ENCODE measurements around the gene EEF1AKMT4.

Gene EEF1AKMT4

DNA sequence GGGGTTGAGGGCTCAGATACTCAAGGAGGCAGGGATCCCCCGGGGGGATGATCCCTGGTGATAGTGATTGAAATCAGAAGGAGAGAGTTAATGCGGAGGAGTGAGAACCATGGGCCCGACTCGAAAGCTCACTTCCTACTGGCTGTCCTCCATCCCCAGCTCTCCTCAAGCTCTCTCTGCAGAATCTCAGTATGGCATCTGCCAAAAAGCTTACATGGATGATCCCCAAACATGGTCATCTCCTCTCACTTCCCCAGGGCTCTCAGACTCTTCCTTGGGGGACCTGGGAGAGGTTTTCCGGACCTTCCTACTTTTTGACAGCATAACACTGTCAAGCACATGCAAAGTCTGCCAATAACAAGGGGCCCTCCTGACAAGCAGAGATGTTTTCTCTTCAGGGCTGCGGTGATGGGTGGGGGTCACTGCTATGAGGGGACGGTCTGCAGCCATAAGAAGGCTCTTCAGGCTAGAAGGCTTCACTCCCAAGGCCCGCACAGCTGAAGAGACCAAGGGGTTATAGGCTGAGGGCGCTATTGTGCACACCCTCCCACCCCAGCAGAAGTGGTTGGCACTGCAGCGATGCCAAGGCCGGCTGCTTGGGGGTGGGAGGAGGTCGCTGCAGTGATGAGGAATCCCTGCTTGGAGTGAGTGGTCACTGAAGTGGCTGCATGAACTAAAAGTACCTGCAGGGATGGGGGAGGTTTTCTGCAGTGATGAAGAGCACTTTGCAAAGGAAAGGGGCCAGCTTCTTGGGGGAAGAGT is 20.9 kb upstream of the EEF1AKMT4 start:
- peaks cover 10% of the 10 kb centered on the region for H3K4me1 ChIP-seq (ENCODE audit: control insufficient read depth, insufficient read depth, low read length)
- peak overlapping the region; percentile 46 for H3K4me3 ChIP-seq (ENCODE audit: insufficient read depth, low read depth, low read length)
- WGBS, 2 experiments: 48 to 49% methylated on average over 12 of the region's 12 CpGs
- peaks cover 63% of the 10 kb centered on the region for H3K27me3 ChIP-seq (ENCODE audit: control insufficient read depth, insufficient read depth, low read length, poor library complexity, severe bottlenecking)
- no peaks in the 10 kb centered on the region for H3K9me3 ChIP-seq (ENCODE audit: control insufficient read depth, low read length)
- no peak overlapping the region for H3K27ac ChIP-seq (ENCODE audit: insufficient read depth, low read depth, low read length, poor library complexity, severe bottlenecking)
- H3K36me3 ChIP-seq (ENCODE audit: control insufficient read depth, insufficient read depth, low read length): no peaks in the 10 kb centered on the region

GRCh38 chr3:184229394-184230080 is 19.9 kb upstream of the EEF1AKMT4 start, which contains the start of gene VWA5B2:
Gene VWA5B2, plus strand, starts transcription at chr3:184229585. Its CDS starts 944 bp downstream, at chr3:184230529.
- 2% methylated on average over 66 of the region's 66 CpGs for WGBS, 2 experiments
- Histone ChIP-seq H3K27me3 (ENCODE audit: control insufficient read depth, insufficient read depth, low read length, poor library complexity, severe bottlenecking) (peaks cover 73% of the 10 kb centered on the region), H3K4me1 (ENCODE audit: control insufficient read depth, insufficient read depth, low read length) (peaks cover 10% of the 10 kb centered on the region), H3K36me3 (ENCODE audit: control insufficient read depth, insufficient read depth, low read length) (no peaks in the 10 kb centered on the region), H3K27ac (ENCODE audit: insufficient read depth, low read depth, low read length, poor library complexity, severe bottlenecking) (no peak within 1 kb of the TSS), H3K4me3 (ENCODE audit: insufficient read depth, low read depth, low read length) (peak within 1 kb of the TSS; percentile 46), H3K9me3 (ENCODE audit: control insufficient read depth, low read length) (no peaks in the 10 kb centered on the region)

DNA sequence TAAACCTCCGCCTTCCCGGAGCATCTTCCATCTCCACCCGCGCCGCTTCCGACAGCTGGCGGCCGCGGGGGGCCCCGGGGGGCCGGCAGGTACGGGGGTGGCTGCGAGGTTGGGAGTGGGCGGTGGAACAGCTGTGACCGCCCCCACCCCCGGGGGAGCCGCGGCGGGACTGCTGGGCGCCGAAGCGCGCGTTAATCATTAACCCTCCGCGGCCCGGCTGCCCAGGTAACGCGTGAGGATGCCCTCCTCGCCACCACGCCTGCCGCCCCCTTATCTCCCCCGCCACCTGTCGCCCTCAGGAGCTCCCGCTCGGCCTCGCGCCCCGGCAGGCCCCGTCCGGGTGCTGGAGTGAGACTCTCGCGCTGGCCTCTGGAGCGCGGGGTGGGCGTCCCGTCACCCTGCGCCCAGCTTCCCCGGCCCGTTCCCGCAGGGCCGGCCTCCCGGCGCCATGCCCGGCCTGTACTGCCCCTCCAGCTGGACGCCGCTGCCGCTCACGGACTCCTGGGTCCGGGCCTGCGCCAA is 19.3 kb upstream of the EEF1AKMT4 start:
- H3K9me3 ChIP-seq (ENCODE audit: control insufficient read depth, low read length): no peaks in the 10 kb centered on the region
- H3K27ac ChIP-seq (ENCODE audit: insufficient read depth, low read depth, low read length, poor library complexity, severe bottlenecking): no peak overlapping the region
- WGBS, 2 experiments: 2 to 3% methylated on average over 61 of the region's 61 CpGs
- H3K4me1 ChIP-seq (ENCODE audit: control insufficient read depth, insufficient read depth, low read length): peaks cover 10% of the 10 kb centered on the region
- no peaks in the 10 kb centered on the region for H3K36me3 ChIP-seq (ENCODE audit: control insufficient read depth, insufficient read depth, low read length)
- peak overlapping the region; percentile 46 for H3K4me3 ChIP-seq (ENCODE audit: insufficient read depth, low read depth, low read length)
- H3K27me3 ChIP-seq (ENCODE audit: control insufficient read depth, insufficient read depth, low read length, poor library complexity, severe bottlenecking): peaks cover 78% of the 10 kb centered on the region

GRCh38 chr3:184230603-184231528 is 18.6 kb upstream of the EEF1AKMT4 start:
- Histone ChIP-seq H3K9me3 (ENCODE audit: control insufficient read depth, low read length) (no peaks in the 10 kb centered on the region), H3K36me3 (ENCODE audit: control insufficient read depth, insufficient read depth, low read length) (no peaks in the 10 kb centered on the region), H3K27ac (ENCODE audit: insufficient read depth, low read depth, low read length, poor library complexity, severe bottlenecking) (no peak overlapping the region), H3K27me3 (ENCODE audit: control insufficient read depth, insufficient read depth, low read length, poor library complexity, severe bottlenecking) (peaks cover 80% of the 10 kb centered on the region), H3K4me1 (ENCODE audit: control insufficient read depth, insufficient read depth, low read length) (peaks cover 10% of the 10 kb centered on the region), H3K4me3 (ENCODE audit: insufficient read depth, low read depth, low read length) (peak overlapping the region; percentile 46)
- WGBS, 2 experiments: 9% methylated on average over 79 of the region's 79 CpGs

DNA sequence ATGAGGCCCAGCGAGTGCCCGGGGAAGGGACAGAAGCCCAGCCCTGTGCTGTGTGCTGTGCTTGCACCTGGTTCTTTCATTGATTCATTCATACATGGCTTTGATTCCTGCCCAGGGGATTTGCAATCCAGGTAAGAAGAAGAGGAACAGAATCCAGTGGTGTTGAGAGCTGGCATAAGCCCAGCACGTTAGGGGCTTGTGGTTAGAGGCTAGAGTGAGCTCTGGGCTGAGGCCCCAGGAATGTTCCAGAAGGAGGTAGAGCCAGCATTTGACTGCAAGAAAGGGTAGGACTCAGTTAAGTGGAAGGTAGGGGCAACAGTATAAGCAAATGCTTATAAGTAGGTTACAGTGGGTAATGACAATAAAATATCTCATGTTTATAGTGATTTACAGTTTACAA is 17.8 kb upstream of the EEF1AKMT4 start:
- Histone ChIP-seq H3K27ac (ENCODE audit: insufficient read depth, low read depth, low read length, poor library complexity, severe bottlenecking) (no peak overlapping the region), H3K27me3 (ENCODE audit: control insufficient read depth, insufficient read depth, low read length, poor library complexity, severe bottlenecking) (peaks cover 80% of the 10 kb centered on the region), H3K36me3 (ENCODE audit: control insufficient read depth, insufficient read depth, low read length) (no peaks in the 10 kb centered on the region), H3K9me3 (ENCODE audit: control insufficient read depth, low read length) (no peaks in the 10 kb centered on the region), H3K4me1 (ENCODE audit: control insufficient read depth, insufficient read depth, low read length) (peaks cover 10% of the 10 kb centered on the region), H3K4me3 (ENCODE audit: insufficient read depth, low read depth, low read length) (no peak overlapping the region)
- WGBS, 2 experiments: 63 to 71% methylated on average over 3 of the region's 3 CpGs

- Histone ChIP-seq H3K27ac (ENCODE audit: insufficient read depth, low read depth, low read length, poor library complexity, severe bottlenecking) (no peak overlapping the region), H3K4me1 (ENCODE audit: control insufficient read depth, insufficient read depth, low read length) (peaks cover 10% of the 10 kb centered on the region), H3K9me3 (ENCODE audit: control insufficient read depth, low read length) (no peaks in the 10 kb centered on the region), H3K36me3 (ENCODE audit: control insufficient read depth, insufficient read depth, low read length) (no peaks in the 10 kb centered on the region), H3K4me3 (ENCODE audit: insufficient read depth, low read depth, low read length) (no peak overlapping the region), H3K27me3 (ENCODE audit: control insufficient read depth, insufficient read depth, low read length, poor library complexity, severe bottlenecking) (peaks cover 70% of the 10 kb centered on the region)
- WGBS, 2 experiments: 86 to 91% methylated on average over 23 of the region's 23 CpGs
Measured at GRCh38 chr3:184233127-184233843, 16.2 kb upstream of the EEF1AKMT4 start.

GRCh38 chr3:184234224-184234623 is 15.2 kb upstream of the EEF1AKMT4 start:
- Histone ChIP-seq H3K36me3 (ENCODE audit: control insufficient read depth, insufficient read depth, low read length) (no peaks in the 10 kb centered on the region), H3K27me3 (ENCODE audit: control insufficient read depth, insufficient read depth, low read length, poor library complexity, severe bottlenecking) (peaks cover 60% of the 10 kb centered on the region), H3K4me3 (ENCODE audit: insufficient read depth, low read depth, low read length) (no peak overlapping the region), H3K27ac (ENCODE audit: insufficient read depth, low read depth, low read length, poor library complexity, severe bottlenecking) (no peak overlapping the region), H3K9me3 (ENCODE audit: control insufficient read depth, low read length) (no peaks in the 10 kb centered on the region), H3K4me1 (ENCODE audit: control insufficient read depth, insufficient read depth, low read length) (peaks cover 7% of the 10 kb centered on the region)
- WGBS, 2 experiments: 58 to 65% methylated on average over 4 of the region's 4 CpGs

DNA sequence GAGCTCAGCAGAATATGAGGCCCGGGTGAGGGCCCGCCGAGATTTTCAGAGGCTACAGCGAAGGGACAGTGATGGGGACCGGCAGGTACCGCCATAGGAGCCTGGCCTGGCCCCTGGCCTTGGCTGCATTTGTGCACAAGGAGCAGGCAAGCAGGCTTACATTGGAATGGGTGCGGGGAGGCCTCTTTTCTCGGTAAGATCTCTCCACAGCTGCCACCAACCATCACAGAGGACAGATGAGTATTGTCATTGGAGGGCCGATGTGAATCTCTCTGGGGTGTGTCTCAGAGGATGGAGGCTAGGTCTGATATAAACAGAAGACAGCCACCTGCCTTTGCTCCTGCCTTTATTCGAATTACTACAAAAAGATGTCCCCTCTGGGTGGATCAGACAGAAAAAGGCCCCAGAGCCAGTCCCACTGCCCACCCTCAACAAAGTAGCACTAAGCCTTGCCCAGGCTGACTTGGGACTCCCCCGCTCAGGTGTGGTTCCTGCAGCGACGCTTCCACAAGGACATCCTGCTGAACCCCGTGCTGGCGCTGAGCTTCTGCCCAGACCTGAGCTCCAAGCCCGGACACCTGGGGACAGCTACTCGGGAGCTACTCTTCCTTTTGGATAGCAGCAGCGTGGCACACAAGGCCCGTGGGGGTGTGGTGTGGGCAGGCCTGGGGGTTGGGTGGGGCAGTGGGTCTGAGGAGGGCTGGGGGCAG is 14.6 kb upstream of the EEF1AKMT4 start:
- no peak overlapping the region for H3K27ac ChIP-seq (ENCODE audit: insufficient read depth, low read depth, low read length, poor library complexity, severe bottlenecking)
- peaks cover 3% of the 10 kb centered on the region for H3K4me1 ChIP-seq (ENCODE audit: control insufficient read depth, insufficient read depth, low read length)
- peaks cover 54% of the 10 kb centered on the region for H3K27me3 ChIP-seq (ENCODE audit: control insufficient read depth, insufficient read depth, low read length, poor library complexity, severe bottlenecking)
- H3K36me3 ChIP-seq (ENCODE audit: control insufficient read depth, insufficient read depth, low read length): no peaks in the 10 kb centered on the region
- 90 to 91% methylated on average over 19 of the region's 19 CpGs for WGBS, 2 experiments
- no peaks in the 10 kb centered on the region for H3K9me3 ChIP-seq (ENCODE audit: control insufficient read depth, low read length)
- H3K4me3 ChIP-seq (ENCODE audit: insufficient read depth, low read depth, low read length): no peak overlapping the region
